ENCODE results near the gene LYSMD2. TPM values are rescaled to one million over a fixed set of nuclear protein-coding genes. Genes with fewer than 3 reads are reported as not detected.

LYSMD2 gene
- polyA plus RNA-seq, 2 of the 4 experiments (the other 2 are of a cell fraction) = 18.3 to 29.2 TPM

DNA sequence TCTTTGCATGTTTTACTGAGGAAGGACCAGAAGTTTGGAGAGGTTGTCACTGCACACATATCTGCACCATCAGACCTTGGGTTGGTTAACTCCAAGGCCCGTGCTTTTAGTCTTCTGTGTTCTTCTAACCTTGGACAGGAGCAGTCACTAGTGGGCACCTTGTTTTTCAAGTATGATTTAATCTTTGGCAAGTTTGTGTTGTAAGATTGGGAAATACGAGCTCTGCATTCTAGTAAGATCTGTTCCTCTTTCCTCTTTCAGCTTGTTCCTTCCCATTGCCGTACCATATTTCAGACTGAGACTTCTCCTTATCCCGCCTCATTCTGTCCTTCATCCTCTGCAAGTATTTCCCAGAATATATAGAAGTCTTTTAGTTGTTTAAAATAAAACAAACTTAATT lies 19.0 kb upstream of the LYSMD2 start:
- Histone ChIP-seq H3K4me1 (peaks cover 3% of the 10 kb centered on the region; the same call in 1 of the 3 replicates), H3K4me2 (no peak overlapping the region), H3K27ac (no peak overlapping the region), H3K9me3 (no peaks in the 10 kb centered on the region), H3K4me3 (no peak overlapping the region)
- TF ChIP-seq MAFK (IDR thresholded peaks at IDR 0.05; ENCODE audit: partially characterized antibody) (no peak), POLR2A (IDR thresholded peaks at IDR 0.05; ENCODE audit: low read length) (no peak), BHLHE40 (IDR thresholded peaks at IDR 0.05; ENCODE audit: low read depth, low read length) (no peak), SMC3 (IDR thresholded peaks at IDR 0.05) (no peak), HOXB13 (CRISPR knock-in tag; IDR thresholded peaks at IDR 0.05; ENCODE audit: low read depth) (no peak), HOXA7 (CRISPR knock-in tag; IDR thresholded peaks at IDR 0.05) (no peak), NFE2L2 (conservative IDR thresholded peaks at IDR 0.05; ENCODE audit: low read length) (no peak), EHMT2 (IDR thresholded peaks at IDR 0.05; ENCODE audit: low read depth) (no peak)
- TF ChIP-seq, protein P1, sequence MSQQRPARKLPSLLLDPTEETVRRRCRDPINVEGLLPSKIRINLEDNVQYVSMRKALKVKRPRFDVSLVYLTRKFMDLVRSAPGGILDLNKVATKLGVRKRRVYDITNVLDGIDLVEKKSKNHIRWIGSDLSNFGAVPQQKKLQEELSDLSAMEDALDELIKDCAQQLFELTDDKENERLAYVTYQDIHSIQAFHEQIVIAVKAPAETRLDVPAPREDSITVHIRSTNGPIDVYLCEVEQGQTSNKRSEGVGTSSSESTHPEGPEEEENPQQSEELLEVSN (IDR thresholded peaks at IDR 0.05; ENCODE audit: borderline replicate concordance, low read depth) = no peak
- ATAC-seq (no peak), FAIRE-seq (no peak), DNase-seq (ENCODE audit: low read depth in 1 of 2, low spot score in 1 of 2) (no peak)
- POLR2A ChIA-PET = no interaction called here
- WGBS (ENCODE audit: missing lambda C conversion rate) = 72% methylated on average over 4 of the region's 4 CpGs
- CTCF ChIA-PET = interaction anchor here (0.6 to 16.6 kb wide), 8 partner anchors 8 to 161 kb away, joined by 3 to 193 read pairs (median 4); no protein-coding TSS in a partner anchor

DNA sequence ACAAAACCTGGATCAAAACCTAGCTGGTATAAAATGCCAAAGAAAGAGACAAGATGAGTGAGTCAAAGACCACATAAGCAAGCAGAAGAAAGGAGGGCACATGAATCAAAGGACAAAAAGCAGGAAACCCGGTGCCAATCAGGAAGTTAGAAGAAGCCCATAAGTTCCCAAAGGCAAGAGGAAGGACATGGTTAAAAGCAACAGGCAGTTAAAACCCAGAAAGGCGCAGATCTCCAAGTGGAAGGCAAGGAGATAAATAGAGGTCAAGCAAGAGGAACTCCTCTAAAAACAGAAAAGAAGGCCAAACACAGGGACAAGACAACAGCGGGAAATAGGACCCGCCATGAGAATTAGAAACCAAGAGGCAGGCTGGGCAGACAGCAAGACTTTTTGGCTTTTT lies 18.3 kb upstream of the LYSMD2 start:
- ATAC-seq = no peak
- Histone ChIP-seq H3K4me1 (peaks cover 3% of the 10 kb centered on the region; the same call in 1 of the 3 replicates), H3K27ac (no peak overlapping the region), H3K4me2 (no peak overlapping the region), H3K9me3 (no peaks in the 10 kb centered on the region), H3K4me3 (no peak overlapping the region)
- no peak for DNase-seq (ENCODE audit: low read depth in 1 of 2, low spot score in 1 of 2)
- CTCF ChIA-PET = interaction anchor here (0.9 to 16.6 kb wide), 5 partner anchors 8 to 105 kb away, joined by 4 to 193 read pairs (median 9); no protein-coding TSS in a partner anchor
- 33% methylated on average over 4 of the region's 4 CpGs for WGBS (ENCODE audit: missing lambda C conversion rate)
- POLR2A ChIA-PET = no interaction called here
- TF ChIP-seq SREBF2 (IDR thresholded peaks at IDR 0.05) = no peak
- TF ChIP-seq, protein P2, sequence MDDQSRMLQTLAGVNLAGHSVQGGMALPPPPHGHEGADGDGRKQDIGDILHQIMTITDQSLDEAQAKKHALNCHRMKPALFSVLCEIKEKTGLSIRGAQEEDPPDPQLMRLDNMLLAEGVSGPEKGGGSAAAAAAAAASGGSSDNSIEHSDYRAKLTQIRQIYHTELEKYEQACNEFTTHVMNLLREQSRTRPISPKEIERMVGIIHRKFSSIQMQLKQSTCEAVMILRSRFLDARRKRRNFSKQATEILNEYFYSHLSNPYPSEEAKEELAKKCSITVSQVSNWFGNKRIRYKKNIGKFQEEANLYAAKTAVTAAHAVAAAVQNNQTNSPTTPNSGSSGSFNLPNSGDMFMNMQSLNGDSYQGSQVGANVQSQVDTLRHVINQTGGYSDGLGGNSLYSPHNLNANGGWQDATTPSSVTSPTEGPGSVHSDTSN (IDR thresholded peaks at IDR 0.05) = no peak
- TF ChIP-seq, protein P3, sequence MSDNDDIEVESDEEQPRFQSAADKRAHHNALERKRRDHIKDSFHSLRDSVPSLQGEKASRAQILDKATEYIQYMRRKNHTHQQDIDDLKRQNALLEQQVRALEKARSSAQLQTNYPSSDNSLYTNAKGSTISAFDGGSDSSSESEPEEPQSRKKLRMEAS (IDR thresholded peaks at IDR 0.05) = no peak
- no peak for TF ChIP-seq GATA3 (IDR thresholded peaks at IDR 0.05; ENCODE audit: borderline replicate concordance)
- TF ChIP-seq TP53 (CRISPR knock-in tag; IDR thresholded peaks at IDR 0.05) = no peak
- TF ChIP-seq JUNB (IDR thresholded peaks at IDR 0.05) = no peak
- TF ChIP-seq JUN (IDR thresholded peaks at IDR 0.05) = no peak
- no peak for TF ChIP-seq CBX8 (IDR thresholded peaks at IDR 0.05)
- no peak for TF ChIP-seq HOXA7 (CRISPR knock-in tag; IDR thresholded peaks at IDR 0.05)
- no peak for TF ChIP-seq EHF (CRISPR knock-in tag; IDR thresholded peaks at IDR 0.05)
- no peak for TF ChIP-seq MYC (IDR thresholded peaks at IDR 0.05; ENCODE audit: borderline replicate concordance, low read length)
- no peak for TF ChIP-seq CEBPB (IDR thresholded peaks at IDR 0.05)
- TF ChIP-seq NPAS2 (CRISPR knock-in tag; IDR thresholded peaks at IDR 0.05; ENCODE audit: borderline replicate concordance) = no peak
- TF ChIP-seq ZSCAN20 (CRISPR knock-in tag; IDR thresholded peaks at IDR 0.05) = no peak
- no peak for TF ChIP-seq NFE2L2 (conservative IDR thresholded peaks at IDR 0.05; ENCODE audit: low read length)
- TF ChIP-seq BHLHE40 (IDR thresholded peaks at IDR 0.05; ENCODE audit: low read depth, low read length) = no peak
- TF ChIP-seq SMC3 (IDR thresholded peaks at IDR 0.05) = no peak
- no peak for TF ChIP-seq EHMT2 (IDR thresholded peaks at IDR 0.05; ENCODE audit: low read depth)
- no peak for TF ChIP-seq NR3C1 (IDR thresholded peaks at IDR 0.05)
- FAIRE-seq = no peak

DNA sequence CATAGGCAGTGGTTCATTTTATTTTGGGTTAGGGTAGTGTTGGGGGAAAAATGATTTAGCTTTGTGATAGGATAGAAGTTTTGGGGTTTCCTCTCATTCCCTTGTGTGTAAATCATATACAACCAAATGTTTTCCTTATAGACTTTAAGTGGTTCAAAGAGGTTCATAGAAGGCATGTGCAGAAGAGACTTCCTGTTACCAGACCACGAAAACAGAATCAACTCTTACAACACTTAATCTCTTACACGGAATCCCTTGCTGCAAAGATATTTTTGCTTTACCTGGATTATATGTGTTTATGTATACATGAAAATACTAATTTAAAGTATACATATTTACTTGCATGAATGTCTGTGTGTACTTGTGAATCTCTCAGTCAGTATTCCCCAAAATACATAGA lies 16.8 kb upstream of the LYSMD2 start:
- 18% methylated on average over 2 of the region's 2 CpGs for WGBS (ENCODE audit: missing lambda C conversion rate)
- ChIA-PET CTCF (interaction anchor here (0.8 to 16.6 kb wide), 4 partner anchors 8 to 104 kb away, joined by 3 to 193 read pairs (median 8); no protein-coding TSS in a partner anchor), POLR2A (no interaction called here)
- Histone ChIP-seq H3K4me2 (no peak overlapping the region), H3K4me3 (no peak overlapping the region), H3K9me3 (no peaks in the 10 kb centered on the region), H3K4me1 (peaks cover 3% of the 10 kb centered on the region; the same call in 1 of the 3 replicates), H3K27ac (no peak overlapping the region)
- FAIRE-seq = no peak
- no peak for DNase-seq (ENCODE audit: low read depth in 1 of 2, low spot score in 1 of 2)
- ATAC-seq = no peak
- TF ChIP-seq TP53 (CRISPR knock-in tag; IDR thresholded peaks at IDR 0.05) (no peak), HDAC2 (IDR thresholded peaks at IDR 0.05) (no peak), ESRRA (IDR thresholded peaks at IDR 0.05; ENCODE audit: borderline replicate concordance, low read length) (no peak), KDM1A (IDR thresholded peaks at IDR 0.05; ENCODE audit: low read depth) (no peak), NFE2L2 (conservative IDR thresholded peaks at IDR 0.05; ENCODE audit: low read length) (no peak), EHF (CRISPR knock-in tag; IDR thresholded peaks at IDR 0.05) (no peak), RCOR1 (IDR thresholded peaks at IDR 0.05; ENCODE audit: low read depth, low read length) (no peak), RARB (CRISPR knock-in tag; IDR thresholded peaks at IDR 0.05) (no peak), CEBPB (IDR thresholded peaks at IDR 0.05) (no peak), HOXB13 (CRISPR knock-in tag; IDR thresholded peaks at IDR 0.05; ENCODE audit: low read depth) (no peak), ZFP36 (IDR thresholded peaks at IDR 0.05; ENCODE audit: borderline replicate concordance, partially characterized antibody) (no peak), POLR2AphosphoS2 (conservative IDR thresholded peaks at IDR 0.05; ENCODE audit: low read length) (no peak)
- TF ChIP-seq, protein P4, sequence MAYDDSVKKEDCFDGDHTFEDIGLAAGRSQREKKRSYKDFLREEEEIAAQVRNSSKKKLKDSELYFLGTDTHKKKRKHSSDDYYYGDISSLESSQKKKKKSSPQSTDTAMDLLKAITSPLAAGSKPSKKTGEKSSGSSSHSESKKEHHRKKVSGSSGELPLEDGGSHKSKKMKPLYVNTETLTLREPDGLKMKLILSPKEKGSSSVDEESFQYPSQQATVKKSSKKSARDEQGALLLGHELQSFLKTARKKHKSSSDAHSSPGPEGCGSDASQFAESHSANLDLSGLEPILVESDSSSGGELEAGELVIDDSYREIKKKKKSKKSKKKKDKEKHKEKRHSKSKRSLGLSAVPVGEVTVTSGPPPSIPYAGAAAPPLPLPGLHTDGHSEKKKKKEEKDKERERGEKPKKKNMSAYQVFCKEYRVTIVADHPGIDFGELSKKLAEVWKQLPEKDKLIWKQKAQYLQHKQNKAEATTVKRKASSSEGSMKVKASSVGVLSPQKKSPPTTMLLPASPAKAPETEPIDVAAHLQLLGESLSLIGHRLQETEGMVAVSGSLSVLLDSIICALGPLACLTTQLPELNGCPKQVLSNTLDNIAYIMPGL (CRISPR knock-in tag; IDR thresholded peaks at IDR 0.05; ENCODE audit: borderline replicate concordance) = no peak
- TF ChIP-seq, protein P5, sequence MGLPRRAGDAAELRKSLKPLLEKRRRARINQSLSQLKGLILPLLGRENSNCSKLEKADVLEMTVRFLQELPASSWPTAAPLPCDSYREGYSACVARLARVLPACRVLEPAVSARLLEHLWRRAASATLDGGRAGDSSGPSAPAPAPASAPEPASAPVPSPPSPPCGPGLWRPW (IDR thresholded peaks at IDR 0.05) = no peak
- TF ChIP-seq, protein P1 (IDR thresholded peaks at IDR 0.05; ENCODE audit: borderline replicate concordance, low read depth) = no peak
